AG09309 (cell line): ENCODE results near the gene RALGDS.

Experiments
- DNase-seq: peaks from one replicate; pipeline ENCODE4 v3.0.0-alpha.2; 2010; ENCODE audit warnings: low read depth
- H3K4me3 ChIP-seq: 2 replicates; pipeline ENCODE4 v1.5.1; 2011; ENCODE audit warnings: mild to moderate bottlenecking, low read depth, low read length, moderate library complexity; ENCODE audit not compliant: control insufficient read depth
- CTCF ChIP-seq: IDR thresholded peaks from 2 replicates; pipeline ENCODE4 v1.5.1; 2011; ENCODE audit warnings: mild to moderate bottlenecking, low read depth, low read length, inconsistent platforms; ENCODE audit not compliant: insufficient read depth, control insufficient read depth; ENCODE audit errors: missing control alignments

The RALGDS gene

GRCh38 chr9:133151601-133152525 lies 30.8 kb upstream of the RALGDS start:
- TF ChIP-seq CTCF, result no peak
- no peak for DNase-seq
- no peak overlapping the region for H3K4me3 ChIP-seq

GRCh38 chr9:133151041-133151440 lies 30.0 kb upstream of the RALGDS start:
- DNase-seq, result no peak
- H3K4me3 ChIP-seq, result no peak overlapping the region
- no peak for TF ChIP-seq CTCF

GRCh38 chr9:133149130-133150015 lies 28.3 kb upstream of the RALGDS start:
- DNase-seq, result peak; percentile 35
- peak; percentile 27 for TF ChIP-seq CTCF

GRCh38 chr9:133148199-133149129 lies 27.4 kb upstream of the RALGDS start:
- no peak for DNase-seq
- H3K4me3 ChIP-seq, result peak overlapping the region; percentile 71
- TF ChIP-seq CTCF, result no peak

More at GRCh38 chr9:133149130-133150015, 28.3 kb upstream of the RALGDS start:
- H3K4me3 ChIP-seq, result peak overlapping the region; percentile 71

DNA sequence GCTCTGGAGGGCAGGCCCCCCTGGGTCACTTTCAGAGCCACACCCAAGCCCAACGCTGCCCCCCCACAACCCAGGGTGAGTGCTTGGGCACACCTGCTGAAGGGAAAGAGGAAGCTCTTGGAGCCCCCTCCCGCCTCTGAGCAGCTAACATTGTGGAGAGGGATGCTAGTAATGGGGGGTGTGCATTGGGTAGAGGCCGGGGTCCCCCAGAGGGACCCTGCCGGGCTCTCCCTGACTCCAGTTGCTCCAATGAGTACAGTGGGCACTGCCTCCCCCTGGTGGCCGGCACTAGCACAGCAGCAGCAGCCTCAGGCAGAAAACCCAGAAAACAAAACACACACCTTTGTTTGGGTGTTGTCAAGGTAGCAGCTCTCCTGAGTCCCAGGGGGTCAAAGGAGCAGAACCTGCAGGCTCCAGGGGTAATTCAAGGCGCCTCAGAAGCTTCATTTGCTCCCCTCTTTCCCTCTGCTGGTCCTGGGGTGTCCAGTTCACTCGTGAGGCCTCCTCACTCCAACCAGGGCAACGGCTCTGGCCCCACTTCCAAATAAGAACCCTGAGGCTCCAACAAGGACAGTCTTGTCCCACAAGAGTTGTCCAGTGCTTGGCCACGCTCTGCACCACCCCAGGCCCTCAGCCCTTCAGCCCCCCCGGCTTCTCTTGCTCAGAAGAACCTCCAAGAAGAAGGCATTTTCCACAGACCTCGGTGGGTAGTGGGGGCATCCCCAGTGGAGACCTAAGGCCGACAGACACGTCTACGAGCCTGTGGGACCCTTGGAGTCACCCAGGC lies 26.6 kb upstream of the RALGDS start:
- no peak for DNase-seq
- peak overlapping the region; percentile 71 for H3K4me3 ChIP-seq
- TF ChIP-seq CTCF, result peak; percentile 97
